ENCODE measurements around the gene NPHS2. TPM values are rescaled to one million over a fixed set of nuclear protein-coding genes. Genes with fewer than 3 reads are reported as not detected.

NPHS2 gene
- total RNA-seq, 1 donor from 2014 or later = not detected

DNA sequence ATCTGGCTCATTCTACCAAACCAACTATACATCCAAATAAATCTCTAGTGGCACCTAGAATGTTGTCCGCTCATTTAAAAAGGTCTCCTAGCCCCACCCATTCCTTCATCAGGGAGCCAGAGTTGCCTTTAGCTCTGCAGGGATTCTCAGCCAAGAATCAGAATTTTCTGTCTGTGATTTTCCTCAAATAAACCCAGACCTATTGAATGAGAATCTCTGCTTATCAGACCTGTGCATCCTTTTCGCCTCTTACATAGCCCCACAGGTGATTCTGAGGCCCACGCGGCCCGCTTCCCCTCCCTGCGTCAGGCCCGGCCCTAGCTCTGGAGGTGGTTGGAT lies 15.5 kb upstream of the NPHS2 start:
- DNase-seq (ENCODE audit: low read depth) = no peak
- H3K4me3 ChIP-seq (ENCODE audit: low read depth, low read length) = peak overlapping the region; percentile 37
- TF ChIP-seq, protein P1, sequence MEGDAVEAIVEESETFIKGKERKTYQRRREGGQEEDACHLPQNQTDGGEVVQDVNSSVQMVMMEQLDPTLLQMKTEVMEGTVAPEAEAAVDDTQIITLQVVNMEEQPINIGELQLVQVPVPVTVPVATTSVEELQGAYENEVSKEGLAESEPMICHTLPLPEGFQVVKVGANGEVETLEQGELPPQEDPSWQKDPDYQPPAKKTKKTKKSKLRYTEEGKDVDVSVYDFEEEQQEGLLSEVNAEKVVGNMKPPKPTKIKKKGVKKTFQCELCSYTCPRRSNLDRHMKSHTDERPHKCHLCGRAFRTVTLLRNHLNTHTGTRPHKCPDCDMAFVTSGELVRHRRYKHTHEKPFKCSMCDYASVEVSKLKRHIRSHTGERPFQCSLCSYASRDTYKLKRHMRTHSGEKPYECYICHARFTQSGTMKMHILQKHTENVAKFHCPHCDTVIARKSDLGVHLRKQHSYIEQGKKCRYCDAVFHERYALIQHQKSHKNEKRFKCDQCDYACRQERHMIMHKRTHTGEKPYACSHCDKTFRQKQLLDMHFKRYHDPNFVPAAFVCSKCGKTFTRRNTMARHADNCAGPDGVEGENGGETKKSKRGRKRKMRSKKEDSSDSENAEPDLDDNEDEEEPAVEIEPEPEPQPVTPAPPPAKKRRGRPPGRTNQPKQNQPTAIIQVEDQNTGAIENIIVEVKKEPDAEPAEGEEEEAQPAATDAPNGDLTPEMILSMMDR (conservative IDR thresholded peaks at IDR 0.05; ENCODE audit: low read depth, low read length) = no peak

DNA sequence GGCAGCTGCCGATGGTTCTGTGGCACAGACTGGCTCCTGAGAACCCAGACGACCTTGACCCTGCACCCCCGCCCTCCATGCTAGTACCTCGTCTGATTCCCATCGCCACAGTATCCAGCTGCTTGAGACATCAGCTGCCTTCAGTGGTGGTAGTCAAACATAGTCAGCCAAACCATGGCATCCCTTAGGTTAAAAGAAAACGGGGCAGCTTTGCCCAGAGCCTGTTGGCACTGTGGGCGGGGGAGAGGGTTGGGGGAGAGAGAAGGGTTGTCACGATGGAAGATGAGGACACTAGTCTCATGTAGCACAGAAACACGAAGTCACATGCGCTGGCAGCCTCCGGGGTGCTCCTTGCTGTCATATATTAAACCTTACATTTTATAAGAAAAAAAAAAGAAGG lies 14.9 kb upstream of the NPHS2 start:
- DNase-seq (ENCODE audit: low read depth) = no peak
- no peak overlapping the region for H3K4me3 ChIP-seq (ENCODE audit: low read depth, low read length)
- TF ChIP-seq, protein P1 (conservative IDR thresholded peaks at IDR 0.05; ENCODE audit: low read depth, low read length) = no peak

DNA sequence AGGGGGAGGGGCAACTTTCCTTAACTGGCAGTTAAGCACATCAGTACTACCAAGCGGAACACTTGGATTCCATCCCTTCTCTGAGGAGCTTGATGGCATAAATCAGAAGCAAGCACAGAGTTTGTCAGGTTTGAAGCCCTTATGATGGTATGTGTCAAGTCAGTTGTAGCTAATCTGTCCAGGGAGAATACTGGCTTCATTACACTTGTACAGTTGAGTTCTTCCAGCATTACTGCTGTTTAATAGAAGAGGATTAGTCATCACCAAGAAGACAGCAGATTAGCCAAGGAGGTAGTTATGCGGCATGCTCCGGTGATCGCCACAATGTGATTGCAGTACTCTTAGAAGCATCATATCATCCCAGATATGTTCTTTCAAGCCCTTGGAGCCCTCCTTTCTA lies 13.8 kb upstream of the NPHS2 start:
- TF ChIP-seq, protein P1 (conservative IDR thresholded peaks at IDR 0.05; ENCODE audit: low read depth, low read length) = no peak
- H3K4me3 ChIP-seq (ENCODE audit: low read depth, low read length) = no peak overlapping the region
- DNase-seq (ENCODE audit: low read depth) = peak; percentile 59

DNA sequence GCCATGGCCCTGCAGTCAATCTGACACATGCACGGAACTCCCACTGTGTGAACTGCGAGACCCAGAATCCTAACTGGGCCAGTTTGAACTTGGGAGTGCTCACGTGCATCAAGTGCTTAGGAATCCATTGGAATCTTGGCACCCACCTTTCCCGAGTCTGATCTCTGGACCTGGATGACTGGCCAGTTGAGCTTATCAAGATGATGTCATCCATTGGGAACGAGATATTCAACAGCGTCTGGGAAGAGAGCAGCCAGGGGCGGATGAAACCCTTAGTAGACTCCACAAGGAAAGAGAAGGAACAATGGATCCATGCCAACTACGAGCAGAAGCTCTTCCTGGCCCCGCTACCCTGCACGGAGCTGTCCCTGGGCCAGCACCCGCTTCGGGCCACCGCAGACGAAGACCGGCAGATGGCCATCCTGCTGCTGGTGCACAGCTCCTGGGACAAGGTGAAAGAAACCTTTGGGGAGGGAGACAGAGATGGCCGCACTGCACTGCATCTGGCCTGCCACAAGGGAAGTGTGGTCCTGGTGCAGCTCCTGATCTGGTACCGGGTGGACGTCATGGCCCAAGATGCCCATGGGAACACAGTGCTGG lies 12.8 kb upstream of the NPHS2 start:
- TF ChIP-seq, protein P1 (conservative IDR thresholded peaks at IDR 0.05; ENCODE audit: low read depth, low read length) = no peak
- H3K4me3 ChIP-seq (ENCODE audit: low read depth, low read length) = no peak overlapping the region
- no peak for DNase-seq (ENCODE audit: low read depth)

DNA sequence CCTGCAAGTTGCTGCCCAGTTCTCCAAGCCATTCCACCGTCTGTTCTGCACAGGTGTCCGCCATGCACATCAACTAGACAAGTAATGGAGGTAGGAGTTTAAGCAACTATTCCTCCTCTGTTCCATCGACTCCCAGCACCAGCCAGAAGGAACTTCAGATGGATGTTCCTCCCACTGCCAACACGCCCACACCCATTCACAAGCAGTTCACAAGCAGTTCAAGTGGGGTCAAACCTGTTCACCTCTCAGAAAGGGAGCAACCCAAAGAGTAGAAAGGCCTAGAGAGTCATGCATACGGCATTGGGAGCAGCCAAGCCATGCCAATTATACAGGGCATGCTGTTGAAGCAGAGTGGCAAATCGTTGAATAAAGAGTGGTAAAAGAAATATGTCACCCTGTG lies 11.6 kb upstream of the NPHS2 start:
- no peak overlapping the region for H3K4me3 ChIP-seq (ENCODE audit: low read depth, low read length)
- no peak for DNase-seq (ENCODE audit: low read depth)
- TF ChIP-seq, protein P1 (conservative IDR thresholded peaks at IDR 0.05; ENCODE audit: low read depth, low read length) = no peak

DNA sequence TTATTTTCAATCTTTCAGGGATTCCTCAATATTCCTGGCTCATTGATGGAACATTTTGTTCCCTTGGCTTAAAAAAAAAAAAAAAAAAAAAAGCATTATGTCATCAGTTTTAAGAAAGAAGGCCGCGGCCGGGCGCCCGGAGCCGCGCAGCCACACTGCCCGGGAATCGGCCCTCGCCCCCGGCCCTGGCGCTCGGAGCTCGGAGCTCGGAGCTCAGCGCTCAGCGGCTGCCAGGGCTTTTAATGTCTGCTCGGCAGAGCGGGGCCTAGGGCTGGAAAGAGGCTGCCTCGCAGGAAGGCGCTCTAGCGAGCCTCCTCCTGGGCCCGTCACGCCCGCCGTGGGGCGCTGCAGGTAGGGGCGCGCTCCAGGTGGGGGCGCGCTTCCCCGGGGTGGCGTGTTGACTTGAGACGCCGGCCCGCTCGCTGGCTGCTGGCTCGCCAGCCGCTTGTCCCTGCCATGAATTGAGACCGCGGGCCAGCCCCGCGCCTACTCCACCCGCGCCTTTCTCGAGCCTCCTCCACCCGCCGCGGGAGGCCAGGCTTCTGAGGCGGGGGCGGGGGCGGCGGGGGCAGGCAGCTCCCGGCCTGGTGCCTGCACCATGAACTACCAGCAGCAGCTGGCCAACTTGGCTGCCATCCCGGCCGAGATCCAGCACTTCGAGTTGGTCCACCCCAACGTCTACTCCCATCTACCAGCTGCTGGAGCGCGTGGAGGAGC lies 10.5 kb upstream of the NPHS2 start:
- TF ChIP-seq, protein P1 (conservative IDR thresholded peaks at IDR 0.05; ENCODE audit: low read depth, low read length) = peak; percentile 56
- H3K4me3 ChIP-seq (ENCODE audit: low read depth, low read length) = peak overlapping the region; percentile 47
- DNase-seq (ENCODE audit: low read depth) = no peak

Measured in epithelial cell of proximal tubule (primary cell).